HUES6 (cell line): ENCODE measurements around the gene NCKAP5.

Source experiments
- H3K27ac ChIP-seq: 2 replicates; pipeline ENCODE4 v1.7.0; 2013; ENCODE audit warnings: low read depth, mild to moderate bottlenecking, low read length, inconsistent platforms
- H3K27me3 ChIP-seq: 2 replicates; pipeline ENCODE4 v1.6.1; 2013; ENCODE audit warnings: low read length; ENCODE audit not compliant: control insufficient read depth, insufficient read depth
- H3K36me3 ChIP-seq: 2 replicates; pipeline ENCODE4 v1.6.1; 2013; ENCODE audit warnings: low read length; ENCODE audit not compliant: control insufficient read depth, insufficient read depth
- H3K4me1 ChIP-seq: 2 replicates; pipeline ENCODE4 v1.6.1; 2013; ENCODE audit warnings: low read length; ENCODE audit not compliant: control insufficient read depth, insufficient read depth
- H3K4me3 ChIP-seq: 2 replicates; pipeline ENCODE4 v1.5.1; 2013; ENCODE audit warnings: low read depth, low read length
- H3K9ac ChIP-seq: one replicate; pipeline ENCODE4 v1.6.1; 2013; ENCODE audit warnings: mild to moderate bottlenecking, low read length
- H3K9me3 ChIP-seq: 2 replicates; pipeline ENCODE4 v1.6.1; 2013; ENCODE audit warnings: low read depth, low read length; ENCODE audit not compliant: control insufficient read depth, insufficient read depth

Gene NCKAP5

GRCh38 chr2:133568172-133568571 is at the start of gene NCKAP5:
Gene NCKAP5, minus strand, starts transcription at chr2:133568463. Its CDS starts 50,937 bp downstream, at chr2:133517526.
- H3K9me3 ChIP-seq, result no peaks in the 10 kb centered on the region
- H3K36me3 ChIP-seq, result no peaks in the 10 kb centered on the region
- H3K9ac ChIP-seq, result no peak within 1 kb of the TSS
- H3K27ac ChIP-seq, result no peak within 1 kb of the TSS
- H3K4me3 ChIP-seq, result no peak within 1 kb of the TSS
- peaks cover 38% of the 10 kb centered on the region for H3K4me1 ChIP-seq
- 0 out of 2 replicates have a peak, but pooled peaks cover 4% of the 10 kb centered on the region for H3K27me3 ChIP-seq

GRCh38 chr2:133609664-133610063 is 41.4 kb upstream of the NCKAP5 start:
- Histone ChIP-seq H3K4me1 (peaks cover 6% of the 10 kb centered on the region), H3K27ac (no peak overlapping the region), H3K36me3 (no peaks in the 10 kb centered on the region), H3K9ac (no peak overlapping the region), H3K9me3 (no peaks in the 10 kb centered on the region), H3K4me3 (no peak overlapping the region), H3K27me3 (no peaks in the 10 kb centered on the region)

- peaks cover 6% of the 10 kb centered on the region for H3K4me1 ChIP-seq
- no peak overlapping the region for H3K27ac ChIP-seq
- H3K36me3 ChIP-seq, result no peaks in the 10 kb centered on the region
- H3K27me3 ChIP-seq, result no peaks in the 10 kb centered on the region
- H3K9ac ChIP-seq, result no peak overlapping the region
- no peak overlapping the region for H3K4me3 ChIP-seq
- no peaks in the 10 kb centered on the region for H3K9me3 ChIP-seq
Measured at GRCh38 chr2:133608291-133608690, 40.0 kb upstream of the NCKAP5 start.

- Histone ChIP-seq H3K27ac (no peak overlapping the region), H3K27me3 (no peaks in the 10 kb centered on the region), H3K36me3 (no peaks in the 10 kb centered on the region), H3K9ac (no peak overlapping the region), H3K4me3 (no peak overlapping the region), H3K4me1 (peaks cover 6% of the 10 kb centered on the region), H3K9me3 (no peaks in the 10 kb centered on the region)
Measured at GRCh38 chr2:133607679-133608078, 39.4 kb upstream of the NCKAP5 start.

- H3K9me3 ChIP-seq, result no peaks in the 10 kb centered on the region
- H3K9ac ChIP-seq, result no peak overlapping the region
- no peak overlapping the region for H3K4me3 ChIP-seq
- H3K27me3 ChIP-seq, result no peaks in the 10 kb centered on the region
- no peak overlapping the region for H3K27ac ChIP-seq
- peaks cover 6% of the 10 kb centered on the region for H3K4me1 ChIP-seq
- no peaks in the 10 kb centered on the region for H3K36me3 ChIP-seq
Measured at GRCh38 chr2:133606616-133607015, 38.4 kb upstream of the NCKAP5 start.

- Histone ChIP-seq H3K4me3 (no peak overlapping the region), H3K36me3 (no peaks in the 10 kb centered on the region), H3K9me3 (no peaks in the 10 kb centered on the region), H3K27me3 (0 out of 2 replicates have a peak, but pooled peaks cover under 1% of the 10 kb centered on the region), H3K27ac (no peak overlapping the region), H3K9ac (no peak overlapping the region), H3K4me1 (peaks cover 6% of the 10 kb centered on the region)
Measured at GRCh38 chr2:133605766-133606137, 37.5 kb upstream of the NCKAP5 start.

GRCh38 chr2:133605011-133605765 is 36.9 kb upstream of the NCKAP5 start:
- Histone ChIP-seq H3K9me3 (no peaks in the 10 kb centered on the region), H3K27me3 (peaks cover 3% of the 10 kb centered on the region; the same call in 1 of the 2 replicates), H3K27ac (no peak overlapping the region), H3K9ac (no peak overlapping the region), H3K4me3 (no peak overlapping the region), H3K36me3 (no peaks in the 10 kb centered on the region), H3K4me1 (peaks cover 6% of the 10 kb centered on the region)

GRCh38 chr2:133603109-133603508 is 34.8 kb upstream of the NCKAP5 start:
- Histone ChIP-seq H3K9ac (no peak overlapping the region), H3K27me3 (peaks cover 6% of the 10 kb centered on the region; the same call in 1 of the 2 replicates), H3K9me3 (no peaks in the 10 kb centered on the region)

GRCh38 chr2:133602538-133602937 is 34.3 kb upstream of the NCKAP5 start:
- H3K36me3 ChIP-seq, result no peaks in the 10 kb centered on the region
- H3K27ac ChIP-seq, result no peak overlapping the region

More at GRCh38 chr2:133603109-133603508, 34.8 kb upstream of the NCKAP5 start:
- Histone ChIP-seq H3K27ac (no peak overlapping the region), H3K4me1 (peaks cover 6% of the 10 kb centered on the region), H3K4me3 (no peak overlapping the region), H3K36me3 (no peaks in the 10 kb centered on the region)

GRCh38 chr2:133600266-133600928 is 32.1 kb upstream of the NCKAP5 start:
- Histone ChIP-seq H3K4me3 (no peak overlapping the region), H3K27me3 (peaks cover 6% of the 10 kb centered on the region; the same call in 1 of the 2 replicates), H3K27ac (no peak overlapping the region)

More at GRCh38 chr2:133602538-133602937, 34.3 kb upstream of the NCKAP5 start:
- Histone ChIP-seq H3K4me3 (no peak overlapping the region), H3K27me3 (peaks cover 6% of the 10 kb centered on the region; the same call in 1 of the 2 replicates), H3K4me1 (peaks cover 6% of the 10 kb centered on the region), H3K9me3 (no peaks in the 10 kb centered on the region), H3K9ac (no peak overlapping the region)

GRCh38 chr2:133599811-133600210 is 31.5 kb upstream of the NCKAP5 start:
- Histone ChIP-seq H3K27ac (no peak overlapping the region), H3K27me3 (peaks cover 6% of the 10 kb centered on the region; the same call in 1 of the 2 replicates), H3K4me1 (peaks cover 5% of the 10 kb centered on the region; the same call in 1 of the 2 replicates), H3K36me3 (no peaks in the 10 kb centered on the region), H3K9me3 (no peaks in the 10 kb centered on the region), H3K9ac (no peak overlapping the region), H3K4me3 (no peak overlapping the region)

More at GRCh38 chr2:133600266-133600928, 32.1 kb upstream of the NCKAP5 start:
- H3K9me3 ChIP-seq, result no peaks in the 10 kb centered on the region
- peaks cover 10% of the 10 kb centered on the region for H3K4me1 ChIP-seq
- no peak overlapping the region for H3K9ac ChIP-seq
- H3K36me3 ChIP-seq, result no peaks in the 10 kb centered on the region
